ENCODE measurements around the gene CNDP2. TPM values are rescaled to one million over a fixed set of nuclear protein-coding genes. Genes with fewer than 3 reads are reported as not detected.

The CNDP2 gene
- total RNA-seq, 4 donors from 2014 or later: 78.8 to 132 (median 89.3) TPM

DNA sequence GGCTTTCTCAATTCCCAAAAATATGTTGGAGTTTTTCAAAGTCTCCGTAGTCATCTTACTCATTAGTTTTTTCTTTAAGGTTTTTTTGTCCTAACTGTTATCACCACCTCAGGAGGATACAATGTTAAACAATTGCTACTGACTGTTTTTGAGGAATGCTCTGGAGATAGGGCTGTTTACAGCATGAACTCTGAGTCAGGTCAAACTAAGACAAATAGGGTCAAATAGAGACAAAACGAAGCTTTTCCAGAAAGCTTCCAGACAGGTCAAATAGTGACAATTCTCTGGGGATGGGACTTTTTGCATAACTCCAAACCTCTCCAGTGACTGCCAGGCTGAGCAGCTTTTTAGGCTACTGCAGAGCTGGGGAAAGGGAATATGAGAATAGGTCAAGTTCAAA lies 23.9 kb upstream of the CNDP2 start:
- TF ChIP-seq, protein P1, sequence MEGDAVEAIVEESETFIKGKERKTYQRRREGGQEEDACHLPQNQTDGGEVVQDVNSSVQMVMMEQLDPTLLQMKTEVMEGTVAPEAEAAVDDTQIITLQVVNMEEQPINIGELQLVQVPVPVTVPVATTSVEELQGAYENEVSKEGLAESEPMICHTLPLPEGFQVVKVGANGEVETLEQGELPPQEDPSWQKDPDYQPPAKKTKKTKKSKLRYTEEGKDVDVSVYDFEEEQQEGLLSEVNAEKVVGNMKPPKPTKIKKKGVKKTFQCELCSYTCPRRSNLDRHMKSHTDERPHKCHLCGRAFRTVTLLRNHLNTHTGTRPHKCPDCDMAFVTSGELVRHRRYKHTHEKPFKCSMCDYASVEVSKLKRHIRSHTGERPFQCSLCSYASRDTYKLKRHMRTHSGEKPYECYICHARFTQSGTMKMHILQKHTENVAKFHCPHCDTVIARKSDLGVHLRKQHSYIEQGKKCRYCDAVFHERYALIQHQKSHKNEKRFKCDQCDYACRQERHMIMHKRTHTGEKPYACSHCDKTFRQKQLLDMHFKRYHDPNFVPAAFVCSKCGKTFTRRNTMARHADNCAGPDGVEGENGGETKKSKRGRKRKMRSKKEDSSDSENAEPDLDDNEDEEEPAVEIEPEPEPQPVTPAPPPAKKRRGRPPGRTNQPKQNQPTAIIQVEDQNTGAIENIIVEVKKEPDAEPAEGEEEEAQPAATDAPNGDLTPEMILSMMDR (IDR thresholded peaks at IDR 0.05): no peak
- no peak for ATAC-seq (ENCODE audit: low FRiP score)
- no peak for DNase-seq (ENCODE audit: low spot score)

GRCh38 chr18:74473976-74474640 lies 22.1 kb upstream of the CNDP2 start:
- ATAC-seq (ENCODE audit: low FRiP score) (no peak), DNase-seq (ENCODE audit: low spot score) (no peak)
- TF ChIP-seq, protein P1 (IDR thresholded peaks at IDR 0.05): no peak

- ATAC-seq (ENCODE audit: low FRiP score) (no peak), DNase-seq (ENCODE audit: low spot score) (no peak)
- TF ChIP-seq, protein P1 (IDR thresholded peaks at IDR 0.05): no peak
These were observed 20.0 kb upstream of the CNDP2 start for GRCh38 chr18:74476140-74476539.

DNA sequence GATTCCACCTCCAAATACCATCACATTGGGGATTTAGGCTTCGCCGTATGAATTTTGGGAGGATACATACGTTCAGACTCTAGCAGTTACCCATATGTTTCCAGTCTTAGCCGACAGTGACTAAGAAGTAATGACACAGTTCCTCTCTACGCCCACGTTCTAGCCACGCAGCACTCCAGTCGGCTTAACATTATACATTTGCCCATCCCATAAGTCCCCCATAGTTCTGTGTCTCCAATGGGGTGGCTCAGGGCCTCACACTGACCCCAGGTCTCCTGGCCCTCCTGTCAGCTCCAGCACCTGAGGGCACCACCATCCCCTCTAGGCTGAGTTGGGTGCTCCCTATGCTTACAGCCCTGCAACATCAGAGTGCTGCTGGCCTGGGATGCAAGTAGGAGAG lies 18.4 kb upstream of the CNDP2 start:
- ATAC-seq (ENCODE audit: low FRiP score) (no peak), DNase-seq (ENCODE audit: low spot score) (no peak)

DNA sequence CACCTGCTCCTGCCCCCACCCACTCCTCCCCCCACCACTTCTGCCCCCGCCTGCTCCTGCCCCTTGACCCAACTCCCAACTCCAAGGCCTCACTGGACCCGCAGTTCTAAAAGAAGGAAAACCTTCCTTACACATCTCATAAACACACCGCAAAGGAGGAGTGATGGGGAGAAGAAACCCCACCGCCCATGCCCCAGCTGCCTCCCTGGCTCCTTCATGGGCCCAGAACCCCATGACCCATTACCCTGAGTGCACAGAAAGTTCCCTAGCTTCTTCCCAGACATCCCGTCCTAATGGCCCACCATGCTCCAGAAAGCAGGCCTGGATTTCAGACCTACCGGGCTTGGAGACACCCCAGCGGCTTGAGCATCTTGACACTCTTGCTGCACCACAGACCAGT lies 17.8 kb upstream of the CNDP2 start:
- no peak for DNase-seq (ENCODE audit: low spot score)
- TF ChIP-seq, protein P1 (IDR thresholded peaks at IDR 0.05): no peak

More for the DNA sequence above, 18.4 kb upstream of the CNDP2 start:
- TF ChIP-seq, protein P1 (IDR thresholded peaks at IDR 0.05): no peak

DNA sequence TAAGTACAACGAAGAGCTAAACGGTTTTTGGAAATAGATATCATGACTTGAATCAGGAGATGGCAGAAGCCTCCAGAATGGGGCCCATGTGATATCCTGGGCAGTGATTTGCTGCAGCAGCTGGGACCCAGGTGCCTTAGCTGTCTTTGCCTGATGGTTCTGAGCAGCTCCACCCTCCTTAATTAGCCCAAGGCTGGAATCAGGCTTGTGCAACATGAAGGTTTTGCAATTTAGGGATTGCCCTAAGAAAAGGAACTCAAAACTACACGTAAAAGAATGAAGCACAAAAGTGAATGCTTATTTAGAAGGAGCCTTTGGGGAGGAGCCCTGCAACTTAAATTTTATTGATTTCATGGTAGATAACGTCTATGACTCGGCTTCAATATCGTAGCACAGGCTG lies 17.3 kb upstream of the CNDP2 start:
- ATAC-seq (ENCODE audit: low FRiP score) (no peak), DNase-seq (ENCODE audit: low spot score) (no peak)
- TF ChIP-seq, protein P1 (IDR thresholded peaks at IDR 0.05): no peak

More for the DNA sequence above, 17.8 kb upstream of the CNDP2 start:
- ATAC-seq (ENCODE audit: low FRiP score): no peak

GRCh38 chr18:74479486-74480148 lies 16.5 kb upstream of the CNDP2 start:
- ATAC-seq (ENCODE audit: low FRiP score) (no peak), DNase-seq (ENCODE audit: low spot score) (no peak)
- TF ChIP-seq, protein P1 (IDR thresholded peaks at IDR 0.05): no peak

Data from omental fat pad (tissue), 4 donors.